Left colon (tissue), 2 donors: ENCODE measurements around the gene GPR55. TPM values are rescaled to one million over a fixed set of nuclear protein-coding genes. Genes with fewer than 3 reads are reported as not detected.
A peak's percentile ranks its signal among the peaks of the same experiment; 100 is the strongest.

Experiments
- ATAC-seq: fragments of 200-7000 bp; cut with Tn5 transposase; one replicate; pipeline ENCODE4 v1.9.1; 2020; ENCODE audit warnings: mild to moderate bottlenecking, moderate library complexity
- DNase-seq, 2 donors: peaks; one replicate each; pipeline ENCODE4 v3.0.0-alpha.2; 2020
- intact Hi-C, 2 donors: fragments of 100-400 bp; cut with DNase I in 1 of 2; cut with micrococcal nuclease in 1 of 2; formaldehyde crosslinking; loops; one replicate each; pipeline versions ENCODE4 v1.11.2 to v1.14.0; 2022; cut with DNase I, micrococcal nuclease
- total RNA-seq, 2 donors: library from RNA; stranded (reverse); fragmentation: NEBNext Ultra II Directional; extraction: Animal tissue kit (Norgen Biotek cat#: 25700); gene quantifications; one replicate each; pipeline ENCODE4 v1.2.1, GENCODE V29; 2021
- donor health status: DM: no; HTN: no; CAD: no.
- donor health status: DM: yes; HTN: yes; CAD: no.

GPR55 gene
- total RNA-seq, 2 donors from 2014 or later, result 0.34 TPM

- intact Hi-C loops, result no loop called here
- peak in 1 of 2 donors; percentile 27 for DNase-seq
- no peak for ATAC-seq
Observed at GRCh38 chr2:230896346-230897115, 28.5 kb downstream of the GPR55 start.

GRCh38 chr2:230895536-230896345 is 29.3 kb downstream of the GPR55 start:
- peak; percentile 88 for ATAC-seq
- intact Hi-C loops, result no loop called here
- DNase-seq, result peak; percentile 75 to 81

- DNase-seq (peak in 1 of 2 donors; percentile 25), ATAC-seq (no peak)
- intact Hi-C loops, result no loop called here
Observed at GRCh38 chr2:230893841-230894781, 30.9 kb downstream of the GPR55 start.

- peak in 1 of 2 donors; percentile 52 for DNase-seq
- intact Hi-C loops, result no loop called here
- ATAC-seq, result no peak
Observed at GRCh38 chr2:230893338-230893737, 31.7 kb downstream of the GPR55 start.

- ATAC-seq (no peak), DNase-seq (peak in 1 of 2 donors; percentile 24)
- intact Hi-C loops, result no loop called here
Observed at GRCh38 chr2:230891509-230891908, 33.5 kb downstream of the GPR55 start.

- ATAC-seq (no peak), DNase-seq (peak in 1 of 2 donors; percentile 18)
- intact Hi-C loops, result no loop called here
Observed at GRCh38 chr2:230891064-230891463, 34.0 kb downstream of the GPR55 start.

GRCh38 chr2:230890646-230891045 is 34.4 kb downstream of the GPR55 start:
- intact Hi-C loops, result no loop called here
- DNase-seq (peak in 1 of 2 donors; percentile 16), ATAC-seq (no peak)

- ATAC-seq (peak; percentile 51), DNase-seq (peak in 1 of 2 donors; percentile 23)
- intact Hi-C loops, result no loop called here
Observed at GRCh38 chr2:230889911-230890601, 35.0 kb downstream of the GPR55 start.

GRCh38 chr2:230888824-230889400 is 36.1 kb downstream of the GPR55 start:
- ATAC-seq, result no peak
- intact Hi-C loops, result no loop called here
- peak in 1 of 2 donors; percentile 9 for DNase-seq

GRCh38 chr2:230887342-230887741 is 37.7 kb downstream of the GPR55 start:
- no peak for DNase-seq
- no peak for ATAC-seq
- intact Hi-C loops, result no loop called here

- intact Hi-C loops, result no loop called here
- ATAC-seq (no peak), DNase-seq (no peak)
Observed at GRCh38 chr2:230886671-230887071, 38.4 kb downstream of the GPR55 start.

- intact Hi-C loops, result no loop called here
- DNase-seq (no peak), ATAC-seq (no peak)
Observed at GRCh38 chr2:230886206-230886605, 38.8 kb downstream of the GPR55 start.

- intact Hi-C loops, result no loop called here
- ATAC-seq, result no peak
- no peak for DNase-seq
Observed at GRCh38 chr2:230885463-230886130, 39.4 kb downstream of the GPR55 start.

GRCh38 chr2:230881840-230882239 is 43.2 kb downstream of the GPR55 start:
- no peak for ATAC-seq
- intact Hi-C loops, result no loop called here
- no peak for DNase-seq

GRCh38 chr2:230879891-230880290 is 45.2 kb downstream of the GPR55 start:
- DNase-seq (no peak), ATAC-seq (peak; percentile 41)
- intact Hi-C loops, result no loop called here

- ATAC-seq (peak; percentile 79), DNase-seq (peak; percentile 86 to 93)
Observed at GRCh38 chr2:230879271-230879882, 45.7 kb downstream of the GPR55 start.

GRCh38 chr2:230878599-230879188 is 46.3 kb downstream of the GPR55 start:
- intact Hi-C loops, result no loop called here
- ATAC-seq (peak; percentile 7), DNase-seq (no peak)

More at GRCh38 chr2:230879271-230879882, 45.7 kb downstream of the GPR55 start:
- intact Hi-C loops, result no loop called here
